GM12891 (cell line): ENCODE measurements around the gene UBE2J2.
A peak's percentile ranks its signal among the peaks of the same experiment; 100 is the strongest.
"Not testable (repeated sequence)": the region's sequence is repeated elsewhere in the genome, so short reads cannot be mapped to it uniquely, and the experiment has no call there.

Experiments used
- DNase-seq: peaks from one replicate; pipeline ENCODE4 v3.0.0; 2011; ENCODE audit warnings: low spot score; ENCODE audit not compliant: insufficient read length
- FAIRE-seq: peaks from 2 replicates; lab custom pipeline; 2011; peaks lifted over from hg19 to GRCh38; lab: Jason Lieb, UNC
- PAX5 ChIP-seq: IDR thresholded peaks from 2 replicates; pipeline ENCODE4 v1.6.1; 2011; ENCODE audit warnings: low read length, moderate library complexity, mild to moderate bottlenecking; ENCODE audit not compliant: insufficient read depth, severe bottlenecking
- POLR2A ChIP-seq: IDR thresholded peaks from 2 replicates; pipeline ENCODE4 v1.6.1; 2011; ENCODE audit warnings: low read depth, low read length, control low read depth
- POLR2AphosphoS5 ChIP-seq: IDR thresholded peaks from 2 replicates; pipeline ENCODE4 v1.6.1; 2011; ENCODE audit warnings: low read depth, low read length, control low read depth
- POU2F2 ChIP-seq: IDR thresholded peaks from 2 replicates; pipeline ENCODE4 v1.6.1; 2011; ENCODE audit warnings: low read depth, mild to moderate bottlenecking, control low read depth, low read length, moderate library complexity
- SPI1 ChIP-seq: IDR thresholded peaks from 2 replicates; pipeline ENCODE4 v1.6.1; 2011; ENCODE audit warnings: low read depth, low read length, control low read depth
- TAF1 ChIP-seq: IDR thresholded peaks from 2 replicates; pipeline ENCODE4 v1.6.1; 2011; ENCODE audit warnings: low read depth, low read length, control low read depth

The UBE2J2 gene

GRCh38 chr1:1259119-1259488 is 14.6 kb downstream of the UBE2J2 start:
- peak; percentile 84 for FAIRE-seq
- TF ChIP-seq SPI1, result no peak
- TF ChIP-seq POLR2A, result peak; percentile 47; the same call in 1 of the 2 replicates
- peak; percentile 47; the same call in 1 of the 2 replicates for TF ChIP-seq POLR2AphosphoS5
- no peak for DNase-seq

GRCh38 chr1:1256956-1257871 is 16.4 kb downstream of the UBE2J2 start:
- TF ChIP-seq POLR2A (no peak), SPI1 (no peak)
- DNase-seq, result no peak
- FAIRE-seq, result no peak

GRCh38 chr1:1255611-1256010 is 18.0 kb downstream of the UBE2J2 start:
- DNase-seq (no peak), FAIRE-seq (no peak)
- TF ChIP-seq POU2F2, result no peak
- no peak for TF ChIP-seq TAF1
- TF ChIP-seq POLR2AphosphoS5, result no peak
- no peak for TF ChIP-seq POLR2A
- TF ChIP-seq SPI1, result no peak
- TF ChIP-seq PAX5, result no peak

- FAIRE-seq, result no peak
- DNase-seq, result no peak
- TF ChIP-seq PAX5, result no peak
- no peak for TF ChIP-seq POU2F2
- no peak for TF ChIP-seq POLR2A
- no peak for TF ChIP-seq SPI1
- no peak for TF ChIP-seq POLR2AphosphoS5
- TF ChIP-seq TAF1, result no peak
Observed at GRCh38 chr1:1255078-1255477, 18.6 kb downstream of the UBE2J2 start.

GRCh38 chr1:1254667-1254998 is 19.0 kb downstream of the UBE2J2 start:
- DNase-seq (no peak), FAIRE-seq (no peak)
- TF ChIP-seq PAX5 (no peak), TAF1 (no peak), POU2F2 (no peak), POLR2AphosphoS5 (no peak), SPI1 (no peak), POLR2A (no peak)

GRCh38 chr1:1253972-1254666 is 19.5 kb downstream of the UBE2J2 start:
- TF ChIP-seq POLR2A (no peak), POLR2AphosphoS5 (no peak), PAX5 (no peak), TAF1 (no peak), POU2F2 (no peak)
- FAIRE-seq (no peak), DNase-seq (no peak)

GRCh38 chr1:1253314-1253713 is 20.3 kb downstream of the UBE2J2 start:
- FAIRE-seq (no peak), DNase-seq (no peak)
- no peak for TF ChIP-seq POLR2AphosphoS5
- no peak for TF ChIP-seq POU2F2
- no peak for TF ChIP-seq TAF1
- no peak for TF ChIP-seq PAX5
- TF ChIP-seq POLR2A, result no peak
- no peak for TF ChIP-seq SPI1

- TF ChIP-seq POLR2A (peak; percentile 61), POLR2AphosphoS5 (peak; percentile 64), TAF1 (0 out of 2 replicates have a peak, but pooled peaks have one; percentile 26), SPI1 (no peak)
- no peak for FAIRE-seq
Observed at GRCh38 chr1:1250786-1251284, 22.8 kb downstream of the UBE2J2 start.

GRCh38 chr1:1248009-1248913 is 25.4 kb downstream of the UBE2J2 start:
- FAIRE-seq, DNase-seq: not testable (repeated sequence)

More at GRCh38 chr1:1250786-1251284, 22.8 kb downstream of the UBE2J2 start:
- peak; percentile 85 for DNase-seq
